ENCODE data around the gene KISS1R. TPM values are rescaled to one million over a fixed set of nuclear protein-coding genes. Genes with fewer than 3 reads are reported as not detected.

The KISS1R gene
- total RNA-seq: 1.3 and 1.4 TPM in 2 replicates
- polyA plus RNA-seq: 2.1 and 4.2 TPM in 2 replicates

GRCh38 chr19:917323-918151, at the start of gene KISS1R:
Gene KISS1R, plus strand, starts transcription at chr19:917333. Its CDS starts 170 bp downstream, at chr19:917503.
- H3K4me2 ChIP-seq: peak within 1 kb of the TSS; percentile 94
- no peaks in the 10 kb centered on the region for H3K36me3 ChIP-seq (replicated peaks; ENCODE audit: insufficient read depth, low read depth)
- peak; percentile 74 for DNase-seq (ENCODE audit: low spot score)
- H3K9me2 ChIP-seq (replicated peaks; ENCODE audit: insufficient read depth): no peaks in the 10 kb centered on the region
- no peak within 1 kb of the TSS for H3K4me3 ChIP-seq
- no peaks in the 10 kb centered on the region for H4K20me1 ChIP-seq (ENCODE audit: insufficient read depth, poor library complexity, severe bottlenecking)
- no peaks in the 10 kb centered on the region for H3K9me3 ChIP-seq (ENCODE audit: low read depth)
- peaks cover 31% of the 10 kb centered on the region for H3K4me1 ChIP-seq (ENCODE audit: insufficient read depth)
- H3K79me2 ChIP-seq: peaks cover 14% of the 10 kb centered on the region
- peaks cover 34% of the 10 kb centered on the region for H3K27me3 ChIP-seq
- no peak within 1 kb of the TSS for H2AFZ ChIP-seq
- H3K27ac ChIP-seq: no peak within 1 kb of the TSS
- WGBS (ENCODE audit: low lambda C conversion rate, missing lambda C conversion rate): 2% methylated on average over 67 of the region's 87 CpGs
- TF ChIP-seq EZH2phosphoT487 (IDR thresholded peaks at IDR 0.05; ENCODE audit: low read depth, severe bottlenecking, unreplicated experiment) (peak; percentile 49), EZH2 (IDR thresholded peaks at IDR 0.05; ENCODE audit: borderline replicate concordance) (no peak), CTCF (IDR thresholded peaks at IDR 0.05; ENCODE audit: poor library complexity) (peak; percentile 63)

- Histone ChIP-seq H3K4me3 (no peak overlapping the region), H3K9me3 (ENCODE audit: low read depth) (no peaks in the 10 kb centered on the region), H4K20me1 (ENCODE audit: insufficient read depth, poor library complexity, severe bottlenecking) (no peaks in the 10 kb centered on the region), H3K4me2 (no peak overlapping the region), H3K4me1 (ENCODE audit: insufficient read depth) (no peaks in the 10 kb centered on the region), H3K27me3 (no peaks in the 10 kb centered on the region), H2AFZ (no peak overlapping the region), H3K9me2 (replicated peaks; ENCODE audit: insufficient read depth) (no peaks in the 10 kb centered on the region), H3K27ac (no peak overlapping the region), H3K79me2 (no peaks in the 10 kb centered on the region), H3K36me3 (replicated peaks; ENCODE audit: insufficient read depth, low read depth) (no peaks in the 10 kb centered on the region)
- no peak for DNase-seq (ENCODE audit: low spot score)
- WGBS (ENCODE audit: low lambda C conversion rate, missing lambda C conversion rate): 97% methylated on average over 34 of the region's 39 CpGs
- TF ChIP-seq EZH2 (IDR thresholded peaks at IDR 0.05; ENCODE audit: borderline replicate concordance): no peak
- no peak for TF ChIP-seq EZH2phosphoT487 (IDR thresholded peaks at IDR 0.05; ENCODE audit: low read depth, severe bottlenecking, unreplicated experiment)
- TF ChIP-seq CTCF (IDR thresholded peaks at IDR 0.05; ENCODE audit: poor library complexity): no peak
Observed at GRCh38 chr19:867855-868457, 49.2 kb upstream of the KISS1R start.

GRCh38 chr19:868458-869244, 48.5 kb upstream of the KISS1R start:
- Histone ChIP-seq H3K4me3 (no peak overlapping the region), H3K36me3 (replicated peaks; ENCODE audit: insufficient read depth, low read depth) (no peaks in the 10 kb centered on the region), H3K27me3 (no peaks in the 10 kb centered on the region), H3K27ac (peak overlapping the region; percentile 63), H3K4me1 (ENCODE audit: insufficient read depth) (no peaks in the 10 kb centered on the region), H3K4me2 (no peak overlapping the region), H3K79me2 (no peaks in the 10 kb centered on the region), H2AFZ (no peak overlapping the region), H4K20me1 (ENCODE audit: insufficient read depth, poor library complexity, severe bottlenecking) (no peaks in the 10 kb centered on the region), H3K9me3 (ENCODE audit: low read depth) (no peaks in the 10 kb centered on the region), H3K9me2 (replicated peaks; ENCODE audit: insufficient read depth) (no peaks in the 10 kb centered on the region)
- no peak for TF ChIP-seq EZH2 (IDR thresholded peaks at IDR 0.05; ENCODE audit: borderline replicate concordance)
- TF ChIP-seq CTCF (IDR thresholded peaks at IDR 0.05; ENCODE audit: poor library complexity): no peak
- TF ChIP-seq EZH2phosphoT487 (IDR thresholded peaks at IDR 0.05; ENCODE audit: low read depth, severe bottlenecking, unreplicated experiment): no peak
- 98% methylated on average over 26 of the region's 34 CpGs for WGBS (ENCODE audit: low lambda C conversion rate, missing lambda C conversion rate)
- DNase-seq (ENCODE audit: low spot score): no peak

Data from hepatocyte (in vitro differentiated cells).